Measurements from ENCODE around the gene MORN4.
"Not testable (repeated sequence)": the region's sequence is repeated elsewhere in the genome, so short reads cannot be mapped to it uniquely, and the experiment has no call there.

Gene MORN4

GRCh38 chr10:97580421-97581367 is 52.6 kb downstream of the MORN4 start:
- no peak overlapping the region for H2AFZ ChIP-seq (ENCODE audit: low read depth, low read length, severe bottlenecking)
- no peaks in the 10 kb centered on the region for H3K9me2 ChIP-seq (replicated peaks; ENCODE audit: insufficient read depth, low read length)
- H3K27ac ChIP-seq (ENCODE audit: low read depth, low read length), result no peak overlapping the region
- H3K9me3 ChIP-seq (ENCODE audit: insufficient read depth, low read length), result no peaks in the 10 kb centered on the region
- H3K4me3 ChIP-seq (ENCODE audit: insufficient read depth, low read length, poor library complexity, severe bottlenecking), result no peak overlapping the region
- H3K79me2 ChIP-seq (ENCODE audit: insufficient read depth, low read length), result no peaks in the 10 kb centered on the region
- no peaks in the 10 kb centered on the region for H4K20me1 ChIP-seq (ENCODE audit: low read depth, low read length)
- no peak overlapping the region for H3K9ac ChIP-seq (ENCODE audit: low read length)
- H3K4me2 ChIP-seq (ENCODE audit: low read depth, low read length, poor library complexity, severe bottlenecking), result no peak overlapping the region
- H3K36me3 ChIP-seq (ENCODE audit: low read length), result no peaks in the 10 kb centered on the region
- H3K27me3 ChIP-seq (ENCODE audit: low read length), result no peaks in the 10 kb centered on the region
- no peaks in the 10 kb centered on the region for H3F3A ChIP-seq (ENCODE audit: insufficient read depth)
- no peak for TF ChIP-seq CTCF (IDR thresholded peaks at IDR 0.05; ENCODE audit: insufficient read depth, low read length, poor library complexity, severe bottlenecking)
- no peak for TF ChIP-seq EZH2phosphoT487 (conservative IDR thresholded peaks at IDR 0.05; ENCODE audit: low read length)

GRCh38 chr10:97578171-97578844 is 55.0 kb downstream of the MORN4 start:
- Histone ChIP-seq H3K9me3 (ENCODE audit: insufficient read depth, low read length) (no peaks in the 10 kb centered on the region), H3K27me3 (ENCODE audit: low read length) (no peaks in the 10 kb centered on the region), H3F3A (ENCODE audit: insufficient read depth) (no peaks in the 10 kb centered on the region), H2AFZ (ENCODE audit: low read depth, low read length, severe bottlenecking) (no peak overlapping the region), H3K9me2 (replicated peaks; ENCODE audit: insufficient read depth, low read length) (no peaks in the 10 kb centered on the region), H3K79me2 (ENCODE audit: insufficient read depth, low read length) (no peaks in the 10 kb centered on the region), H3K27ac (ENCODE audit: low read depth, low read length) (no peak overlapping the region), H3K4me3 (ENCODE audit: insufficient read depth, low read length, poor library complexity, severe bottlenecking) (no peak overlapping the region), H3K9ac (ENCODE audit: low read length) (no peak overlapping the region), H4K20me1 (ENCODE audit: low read depth, low read length) (no peaks in the 10 kb centered on the region), H3K36me3 (ENCODE audit: low read length) (no peaks in the 10 kb centered on the region), H3K4me2 (ENCODE audit: low read depth, low read length, poor library complexity, severe bottlenecking) (no peak overlapping the region)
- TF ChIP-seq EZH2phosphoT487 (conservative IDR thresholded peaks at IDR 0.05; ENCODE audit: low read length) (no peak), CTCF (IDR thresholded peaks at IDR 0.05; ENCODE audit: insufficient read depth, low read length, poor library complexity, severe bottlenecking) (no peak)

- Histone ChIP-seq H3K9ac (ENCODE audit: low read length) (no peak overlapping the region), H3K4me3 (ENCODE audit: insufficient read depth, low read length, poor library complexity, severe bottlenecking) (no peak overlapping the region), H3K36me3 (ENCODE audit: low read length) (no peaks in the 10 kb centered on the region), H3K4me2 (ENCODE audit: low read depth, low read length, poor library complexity, severe bottlenecking) (no peak overlapping the region), H3K27me3 (ENCODE audit: low read length) (no peaks in the 10 kb centered on the region), H3K79me2 (ENCODE audit: insufficient read depth, low read length) (no peaks in the 10 kb centered on the region), H2AFZ (ENCODE audit: low read depth, low read length, severe bottlenecking) (no peak overlapping the region), H3F3A (ENCODE audit: insufficient read depth) (no peaks in the 10 kb centered on the region), H4K20me1 (ENCODE audit: low read depth, low read length) (no peaks in the 10 kb centered on the region), H3K9me2 (replicated peaks; ENCODE audit: insufficient read depth, low read length) (no peaks in the 10 kb centered on the region), H3K9me3 (ENCODE audit: insufficient read depth, low read length) (no peaks in the 10 kb centered on the region), H3K27ac (ENCODE audit: low read depth, low read length) (no peak overlapping the region)
- TF ChIP-seq EZH2phosphoT487 (conservative IDR thresholded peaks at IDR 0.05; ENCODE audit: low read length) (no peak), CTCF (IDR thresholded peaks at IDR 0.05; ENCODE audit: insufficient read depth, low read length, poor library complexity, severe bottlenecking) (no peak)
Observed at GRCh38 chr10:97577701-97578100, 55.6 kb downstream of the MORN4 start.

GRCh38 chr10:97576487-97576886 is 56.8 kb downstream of the MORN4 start:
- not testable (repeated sequence) for H3K9me3 ChIP-seq (ENCODE audit: insufficient read depth, low read length); H4K20me1 ChIP-seq (ENCODE audit: low read depth, low read length); H3K9me2 ChIP-seq (replicated peaks; ENCODE audit: insufficient read depth, low read length); H3K4me2 ChIP-seq (ENCODE audit: low read depth, low read length, poor library complexity, severe bottlenecking); H3K27ac ChIP-seq (ENCODE audit: low read depth, low read length); H3K9ac ChIP-seq (ENCODE audit: low read length); H3K27me3 ChIP-seq (ENCODE audit: low read length); H2AFZ ChIP-seq (ENCODE audit: low read depth, low read length, severe bottlenecking); H3K79me2 ChIP-seq (ENCODE audit: insufficient read depth, low read length); H3K4me3 ChIP-seq (ENCODE audit: insufficient read depth, low read length, poor library complexity, severe bottlenecking); H3F3A ChIP-seq (ENCODE audit: insufficient read depth); H3K36me3 ChIP-seq (ENCODE audit: low read length)
